K562 (cell line): Measurements from ENCODE around the gene EEF2. TPM values are rescaled to one million over a fixed set of nuclear protein-coding genes. Genes with fewer than 3 reads are reported as not detected.

Experiments
- AFF4 ChIP-seq: sonication (generic); formaldehyde crosslinking; IDR thresholded peaks from 2 replicates; pipeline ENCODE4 v1.8.0; 2023; ENCODE audit warnings: mild to moderate bottlenecking, missing genetic modification reagents
- CBX2 ChIP-seq: fragments of 200-600 bp; sonication (generic); IDR thresholded peaks from one replicate; pipeline ENCODE4 v1.6.1; 2012; ENCODE audit warnings: mild to moderate bottlenecking, low read length, inconsistent platforms; ENCODE audit not compliant: insufficient read depth, poor library complexity, severe bottlenecking
- ELF1 ChIP-seq: fragments of 200-800 bp; sonication (Bioruptor generic); IDR thresholded peaks from 2 replicates; pipeline ENCODE4 v1.6.1; 2016; ENCODE audit warnings: missing genetic modification characterization, missing compliant biosample characterization
- FIP1L1 ChIP-seq: fragments of 200-400 bp; formaldehyde crosslinking; IDR thresholded peaks from 2 replicates; pipeline ENCODE4 v1.6.1; 2018; ENCODE audit warnings: mild to moderate bottlenecking, low read depth, low read length; ENCODE audit not compliant: poor library complexity, severe bottlenecking
- FUS ChIP-seq: fragments of 200-400 bp; formaldehyde crosslinking; optimal IDR thresholded peaks from 2 replicates; pipeline ENCODE3; 2017; ENCODE audit warnings: low read depth, low read length
- GTF3C2 ChIP-seq: IDR thresholded peaks from 3 replicates; pipeline ENCODE4 v1.6.1; 2011; ENCODE audit warnings: borderline replicate concordance, mild to moderate bottlenecking, moderate library complexity; ENCODE audit not compliant: insufficient read length; ENCODE audit errors: extremely low read depth
- KDM2B ChIP-seq: fragments of 250-450 bp; sonication (Bioruptor Pico); IDR thresholded peaks from 2 replicates; pipeline ENCODE4 v1.8.0; 2021; ENCODE audit warnings: mild to moderate bottlenecking, moderate library complexity
- KHSRP ChIP-seq: fragments of 450-650 bp; IDR thresholded peaks from 2 replicates; pipeline ENCODE4 v1.6.1; 2017
- POLR2B ChIP-seq: fragments of 450-650 bp; IDR thresholded peaks from 2 replicates; pipeline ENCODE4 v1.6.1; 2018; ENCODE audit warnings: low read depth; ENCODE audit not compliant: partially characterized antibody
- PREB ChIP-seq: sonication (generic); formaldehyde crosslinking; IDR thresholded peaks from 2 replicates; pipeline ENCODE4 v1.8.1; 2023; ENCODE audit warnings: mild to moderate bottlenecking, missing genetic modification reagents
- RBBP5 ChIP-seq: fragments of 200-600 bp; sonication (generic); IDR thresholded peaks from 2 replicates; pipeline ENCODE4 v1.6.1; 2012; ENCODE audit warnings: borderline replicate concordance, mild to moderate bottlenecking, low read length, control low read depth, inconsistent platforms; ENCODE audit not compliant: insufficient read depth, poor library complexity, severe bottlenecking
- SIN3A ChIP-seq, 2 experiments: fragments of 150-350 bp in 1 of 2; IDR thresholded peaks; 2 replicates each; pipeline ENCODE4 v1.6.1; 2011 to 2016; ENCODE audit warnings: borderline replicate concordance in 2 of 2, low read depth in 2 of 2, low read length in 2 of 2, mild to moderate bottlenecking in 2 of 2, moderate library complexity in 2 of 2; ENCODE audit not compliant: control insufficient read depth in 1 of 2
- SIX5 ChIP-seq, 2 experiments: IDR thresholded peaks; 2 replicates each; pipeline ENCODE4 v1.6.1; 2011; ENCODE audit warnings: low read length in 2 of 2, borderline replicate concordance in 1 of 2, low read depth in 1 of 2, mild to moderate bottlenecking in 1 of 2, moderate library complexity in 1 of 2; ENCODE audit not compliant: insufficient read depth in 1 of 2
- SMARCA4 ChIP-seq: fragments of 450-650 bp; IDR thresholded peaks from 2 replicates; pipeline ENCODE4 v1.6.1; 2016
- TAF1 ChIP-seq: IDR thresholded peaks from 2 replicates; pipeline ENCODE4 v1.6.1; 2011; ENCODE audit warnings: mild to moderate bottlenecking, low read length, moderate library complexity; ENCODE audit not compliant: insufficient read depth, control insufficient read depth, severe bottlenecking; ENCODE audit errors: extremely low read depth
- ZBTB8A ChIP-seq: fragments of 450-650 bp; IDR thresholded peaks from 2 replicates; pipeline ENCODE4 v1.6.1; 2018; ENCODE audit warnings: mild to moderate bottlenecking, moderate library complexity; ENCODE audit not compliant: partially characterized antibody
- ZNF197 ChIP-seq: fragments of 200-800 bp; sonication (Bioruptor generic); IDR thresholded peaks from 2 replicates; pipeline ENCODE4 v1.6.1; 2016; ENCODE audit warnings: low read depth, missing genetic modification characterization, missing compliant biosample characterization
- ZNF212 ChIP-seq: fragments of 450-650 bp; formaldehyde crosslinking; IDR thresholded peaks from 2 replicates; pipeline ENCODE4 v1.4.0; 2020; ENCODE audit warnings: mild to moderate bottlenecking
- ZNF282 ChIP-seq: sonication (generic); formaldehyde crosslinking; IDR thresholded peaks from 2 replicates; pipeline ENCODE4 v1.8.1; 2023; ENCODE audit warnings: missing genetic modification reagents
- ZNF384 ChIP-seq: IDR thresholded peaks from 2 replicates; pipeline ENCODE4 v1.6.1; 2012; ENCODE audit warnings: low read depth, low read length, improper control_type of control experiment
- polyA plus RNA-seq, 8 experiments: library from polyadenylated mRNA; depleted of rRNA in 4 of 8; stranded (reverse) in 5 of 8; unstranded in 3 of 8; fragments of >200 nt; fragmentation: Nextera tagmentation in 2 of 8; fragmentation: Illumina TruSeq in 1 of 8; extraction: Ambion mirVana in 2 of 8; extraction: Trizol in 1 of 8; gene quantifications; 2 replicates each; pipeline versions ENCODE4 v1.2.1 to v1.2.3, GENCODE V29; 2011 to 2014; ENCODE audit warnings: inconsistent platforms in 1 of 8, missing spikeins in 1 of 8
- total RNA-seq, 7 experiments: library from RNA; depleted of rRNA in 6 of 7; stranded (reverse); fragments of >200 nt in 6 of 7; fragmentation: Illumina TruSeq in 2 of 7; extraction: Trizol in 2 of 7; gene quantifications; 2 replicates each; pipeline versions ENCODE4 v1.2.1 to v1.2.3, GENCODE V29; 2011 to 2021; ENCODE audit warnings: low replicate concordance in 1 of 7

Gene EEF2
- total and polyA plus RNA-seq, 9 of the 15 experiments (the other 6 are each of a cell fraction or from before 2014, with no cell fraction given): 372 to 3,003 (median 1,453) TPM

DNA sequence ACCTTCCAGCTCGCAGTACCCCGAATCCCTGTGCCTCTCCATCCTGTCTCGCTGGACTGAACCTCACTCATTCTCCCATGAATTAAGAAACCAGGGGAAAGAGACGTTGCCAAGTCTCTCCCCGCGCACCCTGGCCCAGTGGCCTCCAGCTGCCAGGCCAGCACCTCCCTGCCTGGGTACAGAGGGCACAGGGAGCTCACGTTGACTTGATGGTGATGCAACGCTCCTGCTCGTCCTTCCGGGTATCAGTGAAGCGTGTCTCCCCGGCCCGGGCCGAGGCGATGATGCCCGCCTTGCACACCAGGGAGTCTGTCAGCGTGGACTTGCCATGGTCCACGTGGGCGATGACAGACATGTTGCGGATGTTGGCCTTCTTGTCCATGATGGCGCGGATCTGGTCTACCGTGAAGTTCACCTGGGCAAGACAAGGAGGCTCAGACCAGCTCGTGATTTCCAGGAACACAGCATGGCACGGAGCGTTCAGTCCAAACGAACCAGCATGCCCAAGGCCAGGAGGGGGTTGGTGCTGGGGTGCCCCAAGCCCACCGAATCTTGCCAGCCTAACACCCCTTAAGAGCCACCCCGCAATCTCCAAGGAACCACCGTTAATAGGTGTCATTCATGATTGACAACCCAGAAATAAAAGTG, 1.2 kb downstream of the EEF2 start (continued):
- TF ChIP-seq RBBP5 (no peak), ELF1 (tag) (no peak), SIX5 (IDR thresholded peaks at IDR 0.05; ENCODE audit: borderline replicate concordance in 1 of 2, insufficient read depth in 1 of 2, low read depth in 1 of 2, low read length in 2 of 2) (no peak), KHSRP (no peak; the same call in 1 of the 2 replicates), GTF3C2 (no peak), CBX2 (no peak), KDM2B (no peak), TAF1 (no peak), ZNF212 (no peak), ZNF384 (no peak), POLR2B (no peak), AFF4 (CRISPR knock-in tag) (0 out of 2 replicates have a peak, but pooled peaks have one; percentile 50), FIP1L1 (peak; percentile 46), SMARCA4 (no peak), ZNF282 (CRISPR knock-in tag) (no peak), FUS (no peak), ZNF197 (CRISPR knock-in tag) (no peak), SIN3A (IDR thresholded peaks at IDR 0.05; ENCODE audit: borderline replicate concordance in 2 of 2, control insufficient read depth in 1 of 2, low read depth in 2 of 2, low read length in 2 of 2) (peak in 1 of 2 experiments; percentile 88; a peak in 2 of 4 replicates), ZBTB8A (no peak), PREB (CRISPR knock-in tag) (no peak)
